Glutamatergic neuron (in vitro differentiated cells): ENCODE results near the gene ADAMTS8. TPM values are rescaled to one million over a fixed set of nuclear protein-coding genes. Genes with fewer than 3 reads are reported as not detected.
"Not testable (repeated sequence)": the region's sequence is repeated elsewhere in the genome, so short reads cannot be mapped to it uniquely, and the experiment has no call there.

Experiments used
- DNase-seq: peaks from one replicate; pipeline ENCODE4 v3.0.0; 2022
- H3K27ac Mint-ChIP-seq: one replicate; pipeline ENCODE4 v1.8.0; 2020; ENCODE audit warnings: mild to moderate bottlenecking, mixed read lengths, inconsistent platforms; ENCODE audit not compliant: unreplicated experiment
- H3K27me3 Mint-ChIP-seq: one replicate; pipeline ENCODE4 v1.8.0; 2020; ENCODE audit warnings: mild to moderate bottlenecking, moderate library complexity, mixed read lengths, inconsistent platforms; ENCODE audit not compliant: unreplicated experiment
- H3K36me3 Mint-ChIP-seq: one replicate; pipeline ENCODE4 v1.8.0; 2020; ENCODE audit warnings: mild to moderate bottlenecking, mixed read lengths, inconsistent platforms; ENCODE audit not compliant: unreplicated experiment
- H3K4me1 Mint-ChIP-seq: one replicate; pipeline ENCODE4 v1.8.0; 2020; ENCODE audit warnings: mild to moderate bottlenecking, low read depth, mixed read lengths, inconsistent platforms; ENCODE audit not compliant: unreplicated experiment
- H3K4me3 Mint-ChIP-seq: one replicate; pipeline ENCODE4 v1.8.0; 2020; ENCODE audit warnings: mild to moderate bottlenecking, mixed read lengths, inconsistent platforms; ENCODE audit not compliant: unreplicated experiment
- H3K9me3 Mint-ChIP-seq: one replicate; pipeline ENCODE4 v1.8.0; 2020; ENCODE audit warnings: mild to moderate bottlenecking, moderate library complexity, mixed read lengths, inconsistent platforms; ENCODE audit not compliant: unreplicated experiment
- total RNA-seq: library from RNA; stranded (reverse); fragmentation: NEBNext Ultra II Directional; extraction: Animal tissue kit (Norgen Biotek cat#: 25700); gene quantifications from one replicate; pipeline ENCODE4 v1.2.1, GENCODE V29; 2021; ENCODE audit not compliant: unreplicated experiment
- TF ChIP-seq, protein P1 (sequence below): fragments of 200-600 bp; sonication (generic); IDR thresholded peaks from one replicate; pipeline ENCODE4 v1.5.0; 2021; ENCODE audit not compliant: partially characterized antibody, unreplicated experiment

Gene ADAMTS8
- total RNA-seq, 1 donor from 2014 or later: 0.32 TPM

GRCh38 chr11:130439160-130439519 is 10.7 kb upstream of the ADAMTS8 start:
- H3K4me3 Mint-ChIP-seq: no peak overlapping the region
- no peak for DNase-seq

DNA sequence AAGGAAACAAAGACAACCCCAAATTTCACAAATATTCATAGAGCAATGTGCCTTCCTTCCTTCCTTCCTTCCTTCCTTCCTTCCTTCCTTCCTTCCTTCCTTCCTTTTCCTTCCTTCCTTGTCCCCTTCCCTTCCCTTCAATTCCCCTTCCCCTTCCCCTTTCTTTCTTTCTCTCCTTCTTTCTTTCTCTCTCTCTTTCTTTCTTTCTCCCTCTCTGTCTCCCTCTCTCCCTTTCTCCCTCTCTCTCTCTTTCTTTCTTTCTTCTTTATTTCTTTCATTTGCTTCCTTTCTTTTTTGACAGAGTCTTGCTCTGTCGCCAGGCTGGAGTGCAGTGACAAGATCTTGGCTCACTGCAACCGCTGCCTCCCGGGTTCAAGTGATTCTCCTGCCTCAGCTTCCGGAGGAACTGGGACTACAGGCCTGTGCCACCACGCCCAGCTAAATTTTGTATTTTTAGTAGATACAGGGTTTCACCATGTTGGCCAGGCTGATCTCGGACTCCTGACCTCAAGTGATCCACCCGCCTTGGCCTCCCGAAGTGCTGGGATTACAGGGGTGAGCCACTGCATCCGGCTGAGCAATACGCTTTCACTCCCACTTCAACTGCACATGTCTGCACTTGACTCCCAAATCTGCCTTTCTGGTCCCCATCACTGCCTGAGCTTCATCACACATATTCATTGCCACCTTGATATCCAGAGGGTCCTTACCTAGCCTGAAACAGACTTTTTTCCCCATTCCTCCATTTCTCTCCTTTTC is 10.2 kb upstream of the ADAMTS8 start:
- H3K36me3 Mint-ChIP-seq, H3K27me3 Mint-ChIP-seq, H3K4me3 Mint-ChIP-seq, H3K9me3 Mint-ChIP-seq, H3K27ac Mint-ChIP-seq, DNase-seq, H3K4me1 Mint-ChIP-seq: not testable (repeated sequence)

More at GRCh38 chr11:130439160-130439519, 10.7 kb upstream of the ADAMTS8 start:
- Mint-ChIP-seq H3K27ac (no peak overlapping the region), H3K4me1 (no peaks in the 10 kb centered on the region), H3K27me3 (peaks cover 4% of the 10 kb centered on the region), H3K9me3 (peaks cover 3% of the 10 kb centered on the region), H3K36me3 (no peaks in the 10 kb centered on the region)
- TF ChIP-seq, protein P1, sequence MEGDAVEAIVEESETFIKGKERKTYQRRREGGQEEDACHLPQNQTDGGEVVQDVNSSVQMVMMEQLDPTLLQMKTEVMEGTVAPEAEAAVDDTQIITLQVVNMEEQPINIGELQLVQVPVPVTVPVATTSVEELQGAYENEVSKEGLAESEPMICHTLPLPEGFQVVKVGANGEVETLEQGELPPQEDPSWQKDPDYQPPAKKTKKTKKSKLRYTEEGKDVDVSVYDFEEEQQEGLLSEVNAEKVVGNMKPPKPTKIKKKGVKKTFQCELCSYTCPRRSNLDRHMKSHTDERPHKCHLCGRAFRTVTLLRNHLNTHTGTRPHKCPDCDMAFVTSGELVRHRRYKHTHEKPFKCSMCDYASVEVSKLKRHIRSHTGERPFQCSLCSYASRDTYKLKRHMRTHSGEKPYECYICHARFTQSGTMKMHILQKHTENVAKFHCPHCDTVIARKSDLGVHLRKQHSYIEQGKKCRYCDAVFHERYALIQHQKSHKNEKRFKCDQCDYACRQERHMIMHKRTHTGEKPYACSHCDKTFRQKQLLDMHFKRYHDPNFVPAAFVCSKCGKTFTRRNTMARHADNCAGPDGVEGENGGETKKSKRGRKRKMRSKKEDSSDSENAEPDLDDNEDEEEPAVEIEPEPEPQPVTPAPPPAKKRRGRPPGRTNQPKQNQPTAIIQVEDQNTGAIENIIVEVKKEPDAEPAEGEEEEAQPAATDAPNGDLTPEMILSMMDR: no peak

- Mint-ChIP-seq H3K9me3 (peaks cover 2% of the 10 kb centered on the region), H3K4me1 (no peaks in the 10 kb centered on the region), H3K4me3 (no peak overlapping the region), H3K27me3 (peaks cover 2% of the 10 kb centered on the region), H3K36me3 (no peaks in the 10 kb centered on the region), H3K27ac (no peak overlapping the region)
- DNase-seq: no peak
- TF ChIP-seq, protein P1: no peak
Observed at GRCh38 chr11:130437848-130438247, 9.4 kb upstream of the ADAMTS8 start.

DNA sequence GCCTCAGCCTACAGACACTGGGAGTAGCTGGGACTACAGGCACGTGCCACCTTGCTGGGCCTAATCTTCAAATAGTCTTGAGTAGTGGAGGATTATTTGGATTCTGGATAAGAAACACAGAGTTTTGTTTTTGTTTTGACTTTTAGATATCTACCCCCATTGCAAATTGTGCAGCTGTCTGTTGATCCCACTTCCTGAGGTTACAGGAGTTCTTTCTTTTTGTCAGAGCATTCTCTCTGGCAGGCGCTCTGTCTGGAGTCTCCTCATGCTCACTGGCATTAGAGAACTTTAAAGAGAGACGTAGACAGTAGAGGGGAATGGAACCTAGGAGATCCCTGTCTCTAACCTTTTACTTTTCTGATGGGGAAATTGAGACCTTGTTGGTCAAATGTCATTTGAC is 7.8 kb upstream of the ADAMTS8 start:
- TF ChIP-seq, protein P1: no peak
- DNase-seq: no peak
- no peak overlapping the region for H3K27ac Mint-ChIP-seq
- H3K36me3 Mint-ChIP-seq: no peaks in the 10 kb centered on the region
- H3K4me3 Mint-ChIP-seq: no peak overlapping the region
- no peaks in the 10 kb centered on the region for H3K4me1 Mint-ChIP-seq
- peaks cover 2% of the 10 kb centered on the region for H3K9me3 Mint-ChIP-seq
- H3K27me3 Mint-ChIP-seq: peaks cover 3% of the 10 kb centered on the region

GRCh38 chr11:130435671-130436070 is 7.3 kb upstream of the ADAMTS8 start:
- H3K27ac Mint-ChIP-seq: no peak overlapping the region

More at GRCh38 chr11:130435671-130436070, 7.3 kb upstream of the ADAMTS8 start:
- TF ChIP-seq, protein P1: no peak
- Mint-ChIP-seq H3K9me3 (peaks cover 3% of the 10 kb centered on the region), H3K4me3 (no peak overlapping the region), H3K4me1 (no peaks in the 10 kb centered on the region), H3K36me3 (no peaks in the 10 kb centered on the region), H3K27me3 (peaks cover 4% of the 10 kb centered on the region)
- DNase-seq: no peak
